ENCODE measurements around the gene CEBPG. TPM values are rescaled to one million over a fixed set of nuclear protein-coding genes. Genes with fewer than 3 reads are reported as not detected.

CEBPG gene
- total RNA-seq = 23.2 and 36.7 TPM in 2 replicates

GRCh38 chr19:33373453-33374235 lies at the start of gene CEBPG:
CEBPG (plus strand) TSS chr19:33373709; CDS start chr19:33379240, 5,531 bp downstream.

Other genes with a start within 250 kb of the CEBPG start
- not detected in 2 replicates for gene WDR88, start 241.6 kb upstream of the CEBPG start, total RNA-seq
- gene LRP3, start 179.4 kb upstream of the CEBPG start, total RNA-seq = 4.2 and 10.6 TPM in 2 replicates
- gene SLC7A10, start 147.9 kb upstream of the CEBPG start, total RNA-seq = not detected in 2 replicates
- under 0.01 and 0.31 TPM in 2 replicates for gene CEBPA, start 71.2 kb upstream of the CEBPG start, total RNA-seq
- 53.1 and 73.0 TPM in 2 replicates for gene PEPD, start 148.1 kb downstream of the CEBPG start, total RNA-seq
- 0.06 TPM in 1 of 2 replicates, not detected in the other for gene CHST8, start 248.2 kb downstream of the CEBPG start, total RNA-seq

All from bladder microvascular endothelial cell (primary cell).